ENCODE results near the gene TFIP11.

TFIP11 gene

DNA sequence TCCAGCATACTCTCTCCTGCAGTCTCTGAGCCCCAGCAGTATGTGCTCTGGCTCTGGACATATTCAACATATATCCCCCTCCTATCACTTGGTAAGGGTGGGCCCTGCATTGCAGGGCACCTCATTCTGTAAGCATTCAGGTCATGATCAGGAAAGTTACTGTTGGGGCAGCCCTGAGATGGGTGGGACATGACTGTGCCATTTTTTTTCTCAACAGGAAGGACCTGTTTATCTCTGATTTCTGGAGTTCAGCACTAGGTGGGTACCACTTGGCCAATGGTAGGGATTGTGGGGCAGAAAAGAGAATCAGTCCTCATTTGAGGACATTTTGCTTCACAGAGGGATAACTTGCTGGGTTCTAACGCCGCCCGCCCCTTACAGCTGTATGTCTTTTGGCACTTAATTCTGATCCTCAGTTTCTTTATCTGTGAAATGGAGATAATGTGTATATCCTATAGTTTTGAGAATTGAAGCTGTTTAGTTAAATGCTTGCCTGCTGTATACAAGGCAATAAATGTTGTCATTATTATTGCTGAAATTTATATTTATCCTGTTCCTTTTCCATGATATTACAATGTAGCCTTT, 26.4 kb downstream of the TFIP11 start:
- TF ChIP-seq, protein P1, sequence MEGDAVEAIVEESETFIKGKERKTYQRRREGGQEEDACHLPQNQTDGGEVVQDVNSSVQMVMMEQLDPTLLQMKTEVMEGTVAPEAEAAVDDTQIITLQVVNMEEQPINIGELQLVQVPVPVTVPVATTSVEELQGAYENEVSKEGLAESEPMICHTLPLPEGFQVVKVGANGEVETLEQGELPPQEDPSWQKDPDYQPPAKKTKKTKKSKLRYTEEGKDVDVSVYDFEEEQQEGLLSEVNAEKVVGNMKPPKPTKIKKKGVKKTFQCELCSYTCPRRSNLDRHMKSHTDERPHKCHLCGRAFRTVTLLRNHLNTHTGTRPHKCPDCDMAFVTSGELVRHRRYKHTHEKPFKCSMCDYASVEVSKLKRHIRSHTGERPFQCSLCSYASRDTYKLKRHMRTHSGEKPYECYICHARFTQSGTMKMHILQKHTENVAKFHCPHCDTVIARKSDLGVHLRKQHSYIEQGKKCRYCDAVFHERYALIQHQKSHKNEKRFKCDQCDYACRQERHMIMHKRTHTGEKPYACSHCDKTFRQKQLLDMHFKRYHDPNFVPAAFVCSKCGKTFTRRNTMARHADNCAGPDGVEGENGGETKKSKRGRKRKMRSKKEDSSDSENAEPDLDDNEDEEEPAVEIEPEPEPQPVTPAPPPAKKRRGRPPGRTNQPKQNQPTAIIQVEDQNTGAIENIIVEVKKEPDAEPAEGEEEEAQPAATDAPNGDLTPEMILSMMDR (IDR thresholded peaks at IDR 0.05) = no peak

DNA sequence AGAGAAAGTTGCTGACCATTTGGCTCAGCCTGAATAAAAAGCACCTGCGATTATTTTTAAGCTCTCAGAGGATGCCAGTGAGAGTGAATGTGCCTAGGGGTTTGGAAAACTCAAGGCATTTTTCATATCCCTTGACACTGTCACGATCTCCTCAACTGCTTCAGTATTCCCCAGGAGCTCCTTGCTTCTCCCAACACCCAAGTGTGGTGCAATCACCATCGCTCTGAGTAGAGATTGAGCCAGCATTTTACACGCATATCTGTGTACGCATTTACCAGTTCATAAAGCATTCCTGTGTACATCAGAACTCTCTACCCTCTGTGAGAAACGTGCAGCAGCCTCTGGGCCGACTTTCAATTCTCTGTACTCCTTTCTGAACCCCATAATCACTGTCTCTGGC, 27.3 kb downstream of the TFIP11 start:
- TF ChIP-seq, protein P1 (IDR thresholded peaks at IDR 0.05) = no peak

DNA sequence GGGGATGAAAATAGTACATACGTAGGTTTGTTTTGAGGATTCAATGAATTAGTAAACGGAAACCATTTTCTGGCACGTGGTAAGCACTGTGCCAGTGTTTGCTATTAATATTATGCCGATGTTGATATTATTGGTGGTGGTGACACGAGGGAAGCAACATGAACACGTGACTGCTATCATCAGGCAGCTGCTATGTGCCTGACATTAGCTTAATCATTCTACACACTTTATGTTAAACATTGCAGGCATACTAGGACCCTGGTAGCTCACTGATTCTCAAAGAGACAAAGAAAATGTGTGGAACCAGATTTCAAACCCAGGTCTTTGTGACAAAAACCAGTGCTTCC, 27.9 kb downstream of the TFIP11 start:
- TF ChIP-seq, protein P1 (IDR thresholded peaks at IDR 0.05) = no peak

DNA sequence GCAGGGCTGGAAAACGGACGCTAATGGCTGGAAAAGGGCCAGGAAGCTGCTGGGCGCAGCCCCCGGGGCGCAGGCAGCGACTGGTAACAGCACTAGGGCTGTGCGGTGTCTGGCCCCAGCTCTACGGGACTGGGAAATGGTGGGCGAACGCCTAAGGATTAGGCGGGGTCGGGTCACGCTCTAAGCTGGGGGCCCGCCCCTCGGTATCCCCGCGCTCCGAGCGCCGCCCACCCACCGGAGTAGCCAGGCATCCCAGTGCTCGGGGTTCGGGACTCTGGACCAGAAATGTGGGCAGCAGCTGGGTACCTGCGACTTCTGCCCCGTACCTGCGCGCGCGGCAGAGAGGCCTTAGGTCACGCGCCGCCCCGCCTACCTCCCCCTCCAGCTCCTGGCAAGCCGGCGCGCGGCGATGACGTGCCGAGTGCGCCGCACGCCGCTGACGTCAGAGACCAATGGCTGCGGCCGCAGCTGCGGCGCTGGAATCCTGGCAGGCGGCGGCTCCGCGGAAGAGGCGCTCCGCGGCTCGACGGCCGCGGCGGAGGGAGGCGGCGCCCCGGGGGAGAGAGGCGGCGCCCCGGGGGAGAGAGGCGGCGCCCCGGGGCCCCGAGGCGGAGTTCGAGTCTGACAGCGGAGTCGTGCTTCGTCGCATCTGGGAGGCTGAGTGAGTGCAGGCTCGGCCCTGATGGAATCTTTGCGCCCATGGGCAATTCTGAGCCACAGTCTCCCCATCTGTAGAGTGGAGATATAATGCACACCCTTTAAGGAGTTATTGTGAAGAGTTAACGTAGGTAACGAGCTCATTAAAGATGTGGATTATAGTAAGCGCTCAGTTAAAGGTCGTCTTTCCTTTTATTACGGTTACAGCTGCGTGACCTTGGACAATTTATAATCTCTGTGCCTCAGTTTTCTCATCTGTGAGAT, 28.6 kb downstream of the TFIP11 start, which contains the start of the genes HPS4 and SRRD:
HPS4 (minus strand) TSS at position 345 of the 921 bp plus-strand sequence. CDS start 2,021 bp downstream, outside the sequence.
SRRD (plus strand) TSS at position 439 of the 921 bp plus-strand sequence; CDS start at position 453, 14 bp downstream.
- TF ChIP-seq, protein P1 (IDR thresholded peaks at IDR 0.05) = no peak

DNA sequence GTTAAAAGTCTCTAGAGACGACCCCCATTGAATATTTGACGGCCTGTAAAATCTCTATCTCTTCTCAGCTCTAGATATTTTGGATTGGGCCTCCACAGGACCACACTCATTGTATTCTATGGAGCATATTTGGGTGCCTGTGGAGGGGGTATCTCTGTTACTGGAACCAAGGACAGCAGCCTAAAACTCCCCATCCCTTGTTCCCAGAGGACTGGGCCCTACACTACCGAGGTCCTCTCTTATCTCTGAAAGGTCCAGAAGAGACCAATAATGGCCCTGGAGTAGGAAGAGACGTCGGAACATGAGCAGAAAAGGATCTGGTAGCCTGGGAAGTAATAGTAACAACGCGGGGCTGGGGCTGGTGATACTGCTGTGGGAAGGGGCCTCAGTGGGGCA, 29.2 kb downstream of the TFIP11 start:
- TF ChIP-seq, protein P1 (IDR thresholded peaks at IDR 0.05) = no peak

DNA sequence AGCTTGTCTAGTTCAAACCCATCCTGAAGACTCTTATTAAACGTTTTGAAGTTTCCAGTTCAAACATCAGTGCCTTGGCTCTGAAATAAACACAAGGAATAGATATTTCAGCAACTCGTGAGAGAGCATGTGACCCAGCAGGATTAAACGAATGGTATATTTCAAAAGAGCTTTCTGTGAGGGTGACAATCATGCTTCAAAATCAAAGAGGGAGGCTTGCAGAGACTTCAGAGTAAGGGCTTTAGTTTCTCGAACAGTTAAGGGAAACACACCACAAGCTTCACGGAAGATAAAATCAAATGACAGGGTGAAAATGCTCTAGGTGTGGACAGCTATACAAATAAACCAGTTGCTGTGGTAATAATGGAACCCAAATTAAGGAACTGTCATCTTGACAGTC, 30.1 kb downstream of the TFIP11 start:
- TF ChIP-seq, protein P1 (IDR thresholded peaks at IDR 0.05) = no peak

DNA sequence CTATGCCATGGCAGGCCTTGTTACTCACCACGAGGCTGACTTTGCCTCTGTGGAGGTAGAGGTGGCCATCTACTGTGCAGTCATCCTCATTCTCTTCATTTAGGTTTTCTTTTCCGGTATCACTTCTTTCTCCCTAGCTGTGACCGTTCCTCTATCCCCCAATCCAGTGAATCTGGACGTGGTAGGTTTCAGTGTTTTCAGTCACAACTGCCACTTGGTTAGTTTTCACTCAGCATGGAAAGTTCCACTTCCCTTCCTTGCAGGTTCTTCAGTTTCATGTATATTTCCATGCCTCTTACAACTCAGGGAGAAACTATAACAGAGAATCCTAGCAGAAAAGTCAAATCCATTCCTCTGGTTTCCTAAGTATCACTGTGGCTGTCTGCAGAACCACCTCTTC, 30.6 kb downstream of the TFIP11 start:
- TF ChIP-seq, protein P1 (IDR thresholded peaks at IDR 0.05) = no peak

Data from LNCAP (cell line).